DMS 273 treated with DMSO at 0.1 percent for 48 hours (cell line): ENCODE results near the gene CKMT2.
A peak's percentile ranks its signal among the peaks of the same experiment; 100 is the strongest.

Source experiments
- DNase-seq: peaks from one replicate; lab custom pipeline; 2025; lab: John Stamatoyannopoulos, UW

The CKMT2 gene

DNA sequence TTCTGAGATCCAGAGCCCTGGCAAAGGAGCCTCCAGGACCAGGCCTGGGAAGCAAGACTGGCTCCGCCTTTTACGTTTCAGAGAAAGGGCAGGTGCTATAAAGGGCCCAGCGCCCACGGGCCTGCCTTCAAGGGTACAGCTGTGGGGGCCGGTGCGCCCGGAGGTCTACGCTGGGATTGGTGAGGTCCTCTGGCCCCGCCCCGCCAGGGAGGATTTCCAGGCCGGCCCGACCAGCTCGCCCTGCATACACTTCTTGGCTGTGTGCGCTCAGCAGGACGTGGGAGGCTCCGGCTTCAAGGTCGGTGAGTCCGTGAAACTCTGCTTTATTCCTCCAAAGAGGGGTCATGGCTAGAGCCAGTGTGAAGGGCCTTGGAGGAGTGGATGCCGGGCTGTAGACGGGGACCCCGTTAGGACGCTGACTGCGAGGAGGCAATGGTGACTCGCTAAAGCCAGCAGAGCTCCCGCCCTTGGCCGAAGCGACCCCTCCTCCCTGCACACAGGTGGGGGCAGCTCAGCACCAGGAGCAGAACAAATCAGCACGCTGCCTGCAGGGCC, at the start of gene CKMT2:
TSS of gene CKMT2 (plus strand) at position 243 of the 555 bp plus-strand sequence. CDS start 17,811 bp downstream, outside the sequence.
- no peak for DNase-seq

DNA sequence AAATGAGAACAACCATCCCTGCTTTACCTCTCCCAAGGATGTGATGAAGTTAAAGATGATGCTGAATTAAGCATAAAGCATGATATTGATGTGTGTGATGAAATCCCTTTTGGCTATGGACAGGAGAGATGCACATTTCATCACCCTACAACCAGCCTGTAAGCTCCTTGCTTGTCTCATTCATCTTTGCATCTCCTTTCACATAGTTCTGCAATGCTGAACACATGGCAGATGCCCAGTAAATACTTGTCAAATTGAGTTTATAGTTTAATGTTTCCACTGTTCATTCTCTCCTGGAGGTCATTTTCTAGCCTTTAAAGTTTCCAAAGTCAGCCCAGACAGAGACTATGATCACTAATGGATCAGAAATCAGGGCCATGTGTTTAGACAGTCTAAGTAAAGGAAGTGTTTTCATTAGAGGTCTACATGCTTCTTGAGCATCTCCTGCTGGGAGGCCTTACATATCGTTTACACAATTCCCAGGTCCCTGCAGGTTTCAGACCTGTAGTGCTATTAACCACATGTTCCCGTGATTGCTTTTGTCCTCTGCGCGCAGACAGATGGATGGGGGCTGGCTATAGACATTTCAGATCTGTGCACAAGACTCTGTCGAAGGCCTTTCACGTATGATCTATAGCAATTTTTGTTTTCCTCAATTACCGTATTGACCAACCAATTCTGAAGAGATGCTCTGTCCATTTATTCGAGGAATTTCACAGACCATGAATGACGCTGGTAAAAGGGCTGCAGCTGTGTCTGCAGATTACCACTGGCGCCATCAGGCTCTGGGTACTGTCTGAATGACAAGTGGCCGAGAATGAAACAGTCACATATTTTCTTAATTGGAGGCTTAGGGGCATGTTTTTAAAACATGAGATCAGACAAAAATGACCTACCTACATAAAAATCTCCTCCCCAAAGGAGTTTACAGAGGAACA, 49.0 kb upstream of the CKMT2 start:
- DNase-seq: no peak

GRCh38 chr5:81184749-81185110, 48.4 kb upstream of the CKMT2 start:
- DNase-seq: no peak

- no peak for DNase-seq
Measured at GRCh38 chr5:81187885-81188284, 45.2 kb upstream of the CKMT2 start.

DNA sequence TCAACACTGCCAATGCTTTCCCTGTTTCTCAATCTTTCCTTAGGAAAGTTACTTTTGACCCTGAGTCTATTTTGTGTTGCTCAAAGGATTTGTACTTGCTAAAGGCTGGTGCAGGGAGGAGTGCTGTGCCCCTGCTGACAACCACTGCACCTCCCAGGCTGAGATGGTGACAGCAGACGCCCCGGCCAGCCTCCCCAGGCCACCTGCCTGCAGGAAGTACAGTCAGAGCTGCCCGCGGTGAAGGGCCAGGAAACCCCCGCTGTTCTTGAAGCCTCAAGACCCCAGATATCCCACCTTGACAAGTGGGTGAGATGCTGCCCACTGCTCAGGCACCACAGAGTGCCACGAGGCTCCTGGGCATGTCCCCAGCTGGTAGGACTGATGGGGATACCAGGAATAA, 44.2 kb upstream of the CKMT2 start:
- DNase-seq: no peak

DNA sequence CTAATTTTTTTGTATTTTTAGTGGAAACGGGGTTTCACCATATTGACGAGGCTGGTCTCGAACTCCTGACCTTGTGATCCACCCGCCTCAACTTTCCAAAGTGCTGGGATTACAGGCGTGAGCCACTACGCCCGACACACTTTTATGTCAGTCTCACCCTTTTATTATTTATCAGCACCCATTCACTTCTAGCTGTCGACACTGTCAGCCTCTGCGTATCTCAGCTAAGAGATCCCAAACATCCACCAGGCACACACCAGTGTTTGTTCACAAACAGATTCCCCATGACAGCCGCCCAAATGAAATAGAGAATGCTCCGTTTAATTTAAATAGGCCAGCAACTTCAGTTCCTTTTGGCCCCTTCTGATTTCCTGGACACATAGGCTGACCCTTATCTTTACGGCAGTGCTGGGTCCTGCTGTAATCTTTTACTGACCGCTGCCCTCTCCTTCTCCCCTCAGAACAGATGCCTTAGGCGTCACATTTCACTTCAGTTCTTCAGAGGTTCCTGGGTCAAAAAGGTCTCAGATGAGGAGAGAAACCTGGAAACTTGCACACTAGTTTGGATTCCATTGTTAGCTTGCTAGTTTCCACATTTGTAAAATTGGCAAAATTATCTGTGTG, 43.1 kb upstream of the CKMT2 start:
- no peak for DNase-seq

DNA sequence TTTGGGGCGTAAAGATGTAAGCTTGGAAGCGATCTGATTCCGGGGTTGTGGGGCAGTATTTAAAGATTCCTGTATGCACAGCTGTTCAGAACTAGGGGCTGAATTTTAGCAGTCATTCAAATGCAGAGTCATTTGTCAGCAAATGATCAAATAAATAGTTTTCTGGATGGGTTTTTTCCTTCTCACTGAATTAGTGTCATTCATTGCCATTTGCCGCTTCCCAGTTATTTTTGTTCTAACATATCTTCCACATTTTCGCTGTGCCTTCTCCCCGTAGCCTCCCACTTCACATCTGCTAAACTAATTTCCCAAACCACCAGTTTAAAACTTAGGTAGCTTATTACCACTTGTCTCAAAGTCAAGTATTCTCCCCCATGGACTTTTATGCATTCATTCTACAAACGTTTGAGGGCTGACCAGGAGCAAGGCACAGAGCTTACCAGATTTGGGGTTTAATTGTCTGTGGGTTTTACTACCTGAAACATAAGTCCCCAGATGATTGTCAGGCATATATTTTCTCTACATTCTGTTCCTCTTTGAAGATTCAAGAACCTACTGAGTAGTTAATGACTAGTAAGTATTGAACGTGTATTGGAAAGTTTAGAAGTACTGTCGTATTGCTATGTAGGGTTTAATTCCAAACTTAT, 41.3 kb upstream of the CKMT2 start:
- no peak for DNase-seq

DNA sequence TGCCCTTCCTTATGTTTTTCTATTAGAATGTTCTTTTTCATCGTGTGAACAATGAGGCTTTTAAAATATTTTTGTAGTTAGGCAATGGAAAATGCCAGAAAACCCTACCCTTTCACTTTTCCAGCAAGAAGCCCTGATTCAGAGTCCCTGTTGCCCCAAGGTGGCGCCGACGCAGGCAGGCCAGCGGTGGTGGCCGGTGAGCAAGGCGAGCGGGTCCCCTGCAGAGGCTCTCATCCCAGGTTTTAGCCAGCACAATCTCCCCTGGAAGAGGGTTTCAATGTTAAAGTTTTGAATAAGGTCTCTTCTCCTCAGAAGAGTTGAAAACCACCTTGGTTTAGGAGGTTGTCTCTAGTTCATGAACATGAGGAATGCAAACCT, 40.8 kb upstream of the CKMT2 start:
- DNase-seq: no peak

DNA sequence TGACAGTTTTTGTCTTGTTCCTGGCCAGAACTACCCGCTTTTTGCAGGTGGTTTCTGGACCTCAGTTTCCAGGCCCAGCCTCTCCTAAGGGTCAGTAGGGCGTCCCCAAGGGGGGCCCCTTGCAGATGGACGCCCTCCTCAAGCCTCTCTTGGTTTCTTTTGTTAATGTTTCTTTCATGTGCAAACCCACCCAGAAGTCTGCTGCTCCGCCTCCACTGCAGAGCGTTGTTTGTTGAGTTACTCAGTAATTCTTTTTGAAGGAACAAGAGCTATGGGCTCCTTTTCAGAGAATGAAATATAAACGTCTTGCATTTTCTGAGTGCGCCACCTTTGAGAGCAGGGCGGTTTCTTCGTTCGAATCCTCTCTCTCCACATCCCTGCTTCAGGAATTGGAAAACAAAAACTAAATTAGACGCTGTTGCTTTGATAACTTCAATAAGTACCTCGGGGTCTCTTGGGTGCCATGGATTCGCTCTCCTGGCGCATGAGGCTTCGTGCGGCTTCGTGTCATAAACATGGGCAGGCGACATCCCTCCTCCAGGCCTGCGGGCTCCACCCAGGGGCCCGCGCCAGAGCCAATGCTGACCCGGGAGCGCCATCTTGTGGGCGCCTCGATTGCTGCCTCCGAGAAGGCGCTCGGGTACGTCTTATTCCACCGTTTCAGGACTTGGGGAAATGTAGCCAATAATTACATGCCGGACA, 38.3 kb upstream of the CKMT2 start:
- peak; percentile 13 for DNase-seq

- no peak for DNase-seq
Measured at GRCh38 chr5:81195335-81195929, 37.7 kb upstream of the CKMT2 start.

GRCh38 chr5:81202655-81203054, 30.5 kb upstream of the CKMT2 start:
- DNase-seq: no peak

- no peak for DNase-seq
Measured at GRCh38 chr5:81203729-81204128, 29.4 kb upstream of the CKMT2 start.

- DNase-seq: no peak
Measured at GRCh38 chr5:81204205-81204604, 28.9 kb upstream of the CKMT2 start.

DNA sequence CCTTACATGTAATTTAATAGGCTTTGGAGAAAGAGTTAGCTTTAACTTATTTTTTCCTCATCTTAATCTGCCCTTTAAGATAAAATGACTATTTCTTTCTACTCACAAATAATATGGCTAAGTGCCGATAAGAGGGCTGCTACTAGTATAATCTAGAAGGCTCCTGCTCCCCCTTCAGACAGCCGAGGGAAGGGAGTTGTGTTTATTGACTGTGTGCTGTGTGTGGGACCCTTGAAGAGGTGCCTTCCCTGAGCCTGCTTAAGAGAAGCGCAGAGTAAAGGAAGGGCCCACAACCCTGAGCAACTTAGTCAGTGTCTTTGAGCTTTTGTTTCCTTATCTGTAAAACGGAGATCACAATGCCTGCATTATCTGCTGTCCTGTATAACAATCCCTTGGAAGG, 28.1 kb upstream of the CKMT2 start:
- no peak for DNase-seq

- no peak for DNase-seq
Measured at GRCh38 chr5:81207009-81207408, 26.1 kb upstream of the CKMT2 start.

- no peak for DNase-seq
Measured at GRCh38 chr5:81208904-81209303, 24.2 kb upstream of the CKMT2 start.

DNA sequence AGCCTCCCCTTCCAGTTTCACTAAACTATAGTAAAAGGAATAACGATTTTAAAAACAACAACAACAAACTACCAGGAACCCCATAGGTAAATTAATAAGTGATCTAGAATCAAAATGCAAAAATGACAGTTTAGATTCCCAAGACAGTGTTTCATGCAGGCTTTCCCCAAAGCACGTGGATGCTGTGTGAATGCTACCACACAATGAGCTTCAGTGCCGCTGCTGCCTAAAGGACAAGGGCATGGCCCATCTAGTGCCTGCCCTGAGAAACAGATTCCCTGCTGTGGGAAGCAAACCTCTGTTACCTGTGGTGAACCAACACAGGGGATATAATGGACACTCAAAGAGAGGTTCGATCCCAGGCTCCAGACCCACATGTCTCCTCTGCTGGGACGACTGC, 23.7 kb upstream of the CKMT2 start:
- no peak for DNase-seq

GRCh38 chr5:81209869-81210493, 23.1 kb upstream of the CKMT2 start:
- DNase-seq: no peak

GRCh38 chr5:81212211-81212751, 20.8 kb upstream of the CKMT2 start:
- DNase-seq: no peak

GRCh38 chr5:81213070-81213469, 20.1 kb upstream of the CKMT2 start:
- DNase-seq: no peak

DNA sequence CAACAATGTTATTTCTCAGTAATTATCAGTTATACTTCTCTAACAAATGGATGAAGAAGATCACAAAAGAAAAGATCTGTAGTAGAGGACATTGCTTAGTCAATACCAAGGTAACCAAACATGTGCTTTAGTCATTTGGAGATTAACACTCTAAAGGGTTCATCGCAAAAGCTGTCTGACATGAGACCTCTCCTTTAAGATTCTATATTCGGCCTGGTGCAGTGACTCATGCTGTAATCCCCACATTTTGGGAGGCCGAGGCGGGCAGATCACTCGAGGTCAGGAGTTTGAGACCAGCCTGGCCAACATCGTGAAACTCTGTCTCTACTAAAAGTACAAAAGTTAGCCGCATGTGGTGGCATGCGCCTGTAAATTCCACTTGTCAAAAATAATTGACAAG, 18.3 kb upstream of the CKMT2 start:
- DNase-seq: no peak
